Measurements from ENCODE around the gene SPNS2. TPM values are rescaled to one million over a fixed set of nuclear protein-coding genes. Genes with fewer than 3 reads are reported as not detected.

Gene SPNS2
- total and polyA plus RNA-seq, 10 of the 15 experiments (the other 5 are each of a cell fraction or from before 2014, with no cell fraction given) = 0.04 to 1.1 (median 0.23) TPM; not detected in 2

GRCh38 chr17:4478318-4478830 lies 20.3 kb upstream of the SPNS2 start:
- no peak overlapping the region for H3K9ac ChIP-seq (ENCODE audit: control insufficient read depth, insufficient read depth, low read length)
- FAIRE-seq (no peak), ATAC-seq (no peak), DNase-seq (ENCODE audit: low read depth, low spot score) (no peak)
- TF ChIP-seq SMARCA5 (IDR thresholded peaks at IDR 0.05) (no peak), POLR2A (IDR thresholded peaks at IDR 0.05; ENCODE audit: low read depth, low read length) (no peak), PRDM15 (CRISPR knock-in tag; IDR thresholded peaks at IDR 0.05) (no peak), NFYB (IDR thresholded peaks at IDR 0.05; ENCODE audit: insufficient read depth, low read depth, low read length) (no peak), FOXK2 (IDR thresholded peaks at IDR 0.05) (no peak), CEBPB (IDR thresholded peaks at IDR 0.05; ENCODE audit: borderline replicate concordance in 1 of 2, low read depth in 2 of 2, low read length in 2 of 2) (no peak), RCOR1 (conservative IDR thresholded peaks at IDR 0.05; ENCODE audit: low read depth, low read length) (no peak), RAD51 (IDR thresholded peaks at IDR 0.05) (no peak), SIN3A (IDR thresholded peaks at IDR 0.05; ENCODE audit: low read depth, low read length) (no peak), MXI1 (IDR thresholded peaks at IDR 0.05; ENCODE audit: low read depth, low read length) (no peak), SMC3 (IDR thresholded peaks at IDR 0.05; ENCODE audit: borderline replicate concordance, low read length) (no peak), HCFC1 (IDR thresholded peaks at IDR 0.05; ENCODE audit: low read length) (no peak), PAX5 (IDR thresholded peaks at IDR 0.05; ENCODE audit: borderline replicate concordance, low read depth, low read length) (no peak), ESRRA (IDR thresholded peaks at IDR 0.05; ENCODE audit: low read length) (no peak), IKZF1 (conservative IDR thresholded peaks at IDR 0.05) (no peak), YBX1 (IDR thresholded peaks at IDR 0.05) (no peak)
- no peaks in the 10 kb centered on the region; a peak in 3 of 4 replicates for H3K27me3 ChIP-seq (replicated peaks in 1 of 2; ENCODE audit: control insufficient read depth in 2 of 2, insufficient read depth in 2 of 2, low read length in 1 of 2)
- H4K20me1 ChIP-seq (ENCODE audit: control insufficient read depth, insufficient read depth) = no peaks in the 10 kb centered on the region
- H3K4me1 ChIP-seq (ENCODE audit: control insufficient read depth, insufficient read depth, low read length) = peaks cover 8% of the 10 kb centered on the region
- no peak overlapping the region for H3K4me2 ChIP-seq (ENCODE audit: control insufficient read depth, insufficient read depth)
- ChIA-PET RAD21 (ENCODE audit: unreplicated experiment) (no interaction called here), POLR2A (no interaction called here), CTCF (no interaction called here), SMC1A (ENCODE audit: uncharacterized antibody, unreplicated experiment) (no interaction called here)
- H3K27ac ChIP-seq (ENCODE audit: control insufficient read depth, insufficient read depth) = no peak overlapping the region
- intact Hi-C loops (cut with micrococcal nuclease; ENCODE audit: unreplicated experiment) = no loop called here
- in situ Hi-C loops (cut with MboI) = no loop called here
- 56% methylated on average over 11 of the region's 11 CpGs for WGBS (ENCODE audit: insufficient coverage, insufficient replicate concordance, low lambda C conversion rate, missing lambda C conversion rate)
- no peaks in the 10 kb centered on the region for H3K36me3 ChIP-seq (ENCODE audit: control insufficient read depth in 2 of 2, insufficient read depth in 2 of 2, low read length in 1 of 2)
- H3K79me2 ChIP-seq (ENCODE audit: control insufficient read depth, insufficient read depth, low read length) = no peaks in the 10 kb centered on the region
- H2AFZ ChIP-seq (ENCODE audit: control insufficient read depth, low read depth, low read length) = no peak overlapping the region
- H3K4me3 ChIP-seq = no peak overlapping the region
- BruUV-seq (replicated peaks) = no TSS peak
- H3K9me3 ChIP-seq (replicated peaks; ENCODE audit: control insufficient read depth, insufficient read depth, low read length) = no peaks in the 10 kb centered on the region
